H1 (cell line): ENCODE results near the gene CLN6. TPM values are rescaled to one million over a fixed set of nuclear protein-coding genes. Genes with fewer than 3 reads are reported as not detected.

Source experiments
- CTCF ChIA-PET: fragments of 300-600 bp; sonication (Branson Sonifier 250); formaldehyde crosslinking; loops from one replicate; lab custom pipeline; 2021; ENCODE audit not compliant: partially characterized antibody; lab: Charles Lee
- POLR2A ChIA-PET: fragments of 300-600 bp; sonication (Branson Sonifier 250); formaldehyde crosslinking; loops from one replicate; lab custom pipeline; 2021; ENCODE audit warnings: inconsistent platforms; ENCODE audit not compliant: partially characterized antibody; lab: Charles Lee
- DNase-seq, 2 experiments: peaks; one replicate each; pipeline versions ENCODE4 v3.0.0 to v3.0.0-alpha.2; 2010 to 2022; ENCODE audit warnings: low spot score in 2 of 2, low read depth in 1 of 2, mixed read lengths in 1 of 2
- FAIRE-seq: peaks from 2 replicates; lab custom pipeline; 2011; peaks lifted over from hg19 to GRCh38; lab: Jason Lieb, UNC
- H2AFZ ChIP-seq: 2 replicates; pipeline ENCODE4 v1.8.1; 2012; ENCODE audit warnings: low read length, inconsistent platforms
- H2AK5ac ChIP-seq: 2 replicates; pipeline ENCODE4 v1.6.1; 2013; ENCODE audit warnings: low read depth, low read length
- H2BK120ac ChIP-seq: replicated peaks from 2 replicates; pipeline ENCODE3; 2013; ENCODE audit warnings: low read depth, low read length, inconsistent platforms
- H2BK12ac ChIP-seq: 2 replicates; pipeline ENCODE4 v1.6.1; 2013; ENCODE audit warnings: low read depth, low read length
- H2BK15ac ChIP-seq: 2 replicates; pipeline ENCODE4 v1.6.1; 2013; ENCODE audit warnings: low read length
- H2BK20ac ChIP-seq: 2 replicates; pipeline ENCODE4 v1.6.1; 2013; ENCODE audit warnings: low read length
- H2BK5ac ChIP-seq: 2 replicates; pipeline ENCODE4 v1.6.1; 2013; ENCODE audit warnings: low read depth, low read length
- H3K14ac ChIP-seq: 2 replicates; pipeline ENCODE4 v1.6.1; 2013; ENCODE audit warnings: inconsistent platforms; ENCODE audit not compliant: insufficient read length
- H3K18ac ChIP-seq: 2 replicates; pipeline ENCODE4 v1.6.1; 2013; ENCODE audit warnings: low read length; ENCODE audit errors: extremely low read depth
- H3K23ac ChIP-seq: 2 replicates; pipeline ENCODE4 v1.6.1; 2013; ENCODE audit warnings: inconsistent platforms; ENCODE audit not compliant: insufficient read length
- H3K23me2 ChIP-seq: 2 replicates; pipeline ENCODE4 v1.6.1; 2013; ENCODE audit warnings: low read depth, low read length
- H3K27ac ChIP-seq: 2 replicates; pipeline ENCODE4 v1.6.1; 2011; ENCODE audit warnings: low read depth, low read length, inconsistent platforms
- H3K27me3 ChIP-seq, 4 experiments: replicated peaks in 1 of 4; 1 replicate in 1 of 4; 2 replicates in 3 of 4; pipeline versions ENCODE4 v1.6.1 to v1.8.1; 2011 to 2013; ENCODE audit warnings: low read length in 3 of 4, mild to moderate bottlenecking in 3 of 4, inconsistent platforms in 2 of 4, mixed read lengths in 2 of 4, moderate library complexity in 1 of 4; ENCODE audit not compliant: control insufficient read depth in 3 of 4, insufficient read depth in 3 of 4; ENCODE audit errors: extremely low read depth in 1 of 4
- H3K36me3 ChIP-seq, 4 experiments: 2 replicates each; pipeline versions ENCODE4 v1.6.1 to v1.8.1; 2011 to 2013; ENCODE audit warnings: mild to moderate bottlenecking in 4 of 4, low read length in 3 of 4, moderate library complexity in 2 of 4, control low read depth in 1 of 4, inconsistent platforms in 1 of 4; ENCODE audit not compliant: insufficient read depth in 4 of 4, control insufficient read depth in 2 of 4
- H3K4ac ChIP-seq: replicated peaks from 2 replicates; pipeline ENCODE3; 2013; ENCODE audit warnings: low read length, low read depth, mixed read lengths, inconsistent platforms; ENCODE audit not compliant: insufficient read length
- H3K4me1 ChIP-seq, 4 experiments: replicated peaks in 1 of 4; 1 replicate in 1 of 4; 2 replicates in 3 of 4; pipeline versions ENCODE4 v1.6.1 to v1.8.1; 2011 to 2013; ENCODE audit warnings: low read length in 3 of 4, inconsistent platforms in 2 of 4, mixed read lengths in 1 of 4; ENCODE audit not compliant: insufficient read depth in 4 of 4, control insufficient read depth in 3 of 4
- H3K4me2 ChIP-seq, 2 experiments: 2 replicates each; pipeline versions ENCODE4 v1.6.1 to v1.8.1; 2011 to 2013; ENCODE audit warnings: low read depth in 2 of 2, low read length in 2 of 2, control low read depth in 1 of 2, inconsistent platforms in 1 of 2, mild to moderate bottlenecking in 1 of 2; ENCODE audit not compliant: insufficient read depth in 1 of 2
- H3K4me3 ChIP-seq, 4 experiments: fragments of 200-600, 300-600 bp in 1 of 4; sonication (generic), shearing (Covaris generic), sonication (Bioruptor Twin) in 1 of 4; 2 replicates each; pipeline versions ENCODE4 v1.5.1 to v1.8.1; 2011 to 2016; ENCODE audit warnings: low read length in 4 of 4, low read depth in 3 of 4, control low read depth in 2 of 4, inconsistent platforms in 2 of 4, mild to moderate bottlenecking in 2 of 4, mixed read lengths in 1 of 4, moderate library complexity in 1 of 4; ENCODE audit not compliant: insufficient read depth in 2 of 4; ENCODE audit errors: extremely low read depth in 1 of 4
- H3K56ac ChIP-seq: replicated peaks from 2 replicates; pipeline ENCODE3; 2013; ENCODE audit warnings: low read depth, mild to moderate bottlenecking, mixed read lengths, low read length, inconsistent platforms; ENCODE audit not compliant: insufficient read length
- H3K79me1 ChIP-seq: 2 replicates; pipeline ENCODE4 v1.6.1; 2013; ENCODE audit warnings: low read depth, low read length, control low read depth
- H3K79me2 ChIP-seq, 2 experiments: 2 replicates each; pipeline versions ENCODE4 v1.6.1 to v1.8.1; 2012 to 2013; ENCODE audit warnings: low read length in 2 of 2, mild to moderate bottlenecking in 2 of 2, inconsistent platforms in 1 of 2; ENCODE audit not compliant: insufficient read depth in 2 of 2, control insufficient read depth in 1 of 2
- H3K9ac ChIP-seq, 4 experiments: replicated peaks in 1 of 4; 1 replicate in 1 of 4; 2 replicates in 3 of 4; pipeline versions ENCODE4 v1.6.1 to v1.8.1; 2011 to 2013; ENCODE audit warnings: low read depth in 3 of 4, low read length in 3 of 4, control low read depth in 2 of 4, mild to moderate bottlenecking in 2 of 4, moderate library complexity in 2 of 4, inconsistent platforms in 1 of 4; ENCODE audit errors: extremely low read depth in 1 of 4
- H3K9me3 ChIP-seq, 2 experiments: 2 replicates each; pipeline versions ENCODE4 v1.6.1 to v1.8.1; 2012 to 2013; ENCODE audit warnings: mild to moderate bottlenecking in 2 of 2, moderate library complexity in 2 of 2, control low read depth in 1 of 2, inconsistent platforms in 1 of 2, low read depth in 1 of 2, low read length in 1 of 2, mixed read lengths in 1 of 2; ENCODE audit not compliant: insufficient read depth in 2 of 2
- H4K20me1 ChIP-seq, 2 experiments: replicated peaks in 1 of 2; 2 replicates each; pipeline versions ENCODE3 to v1.8.1; 2011 to 2013; ENCODE audit warnings: inconsistent platforms in 2 of 2, low read length in 2 of 2, mild to moderate bottlenecking in 1 of 2; ENCODE audit not compliant: insufficient read depth in 2 of 2, control insufficient read depth in 1 of 2
- H4K5ac ChIP-seq: 2 replicates; pipeline ENCODE4 v1.6.1; 2013; ENCODE audit warnings: low read length, low read depth, mixed read lengths, inconsistent platforms; ENCODE audit not compliant: insufficient read length
- H4K8ac ChIP-seq: 2 replicates; pipeline ENCODE4 v1.8.0; 2013; ENCODE audit warnings: mild to moderate bottlenecking, moderate library complexity, low read length, inconsistent platforms; ENCODE audit not compliant: insufficient read depth; ENCODE audit errors: extremely low read depth
- H4K91ac ChIP-seq: replicated peaks from 2 replicates; pipeline ENCODE3; 2013; ENCODE audit warnings: low read length, mixed read lengths, inconsistent platforms; ENCODE audit not compliant: insufficient read length
- CHD2 ChIP-seq: IDR thresholded peaks from 2 replicates; pipeline ENCODE4 v1.6.1; 2012; ENCODE audit warnings: low read length, improper control_type of control experiment
- TEAD4 ChIP-seq: IDR thresholded peaks from 2 replicates; pipeline ENCODE4 v1.6.1; 2012; ENCODE audit warnings: low read depth, low read length, inconsistent platforms, mixed read lengths
- WGBS, 2 experiments: shearing (Covaris generic) in 1 of 2; methylation state at CpG; one replicate each; pipeline versions ENCODE4 v1.1.6 to v1.1.7; 2013 to 2015; ENCODE audit warnings: low lambda C conversion rate in 2 of 2, mixed read lengths in 2 of 2, inconsistent platforms in 1 of 2, low coverage in 1 of 2, missing lambda C conversion rate in 1 of 2; ENCODE audit not compliant: insufficient replicate concordance in 2 of 2, insufficient coverage in 1 of 2, insufficient read length in 1 of 2; ENCODE audit errors: extremely low coverage in 1 of 2, missing lambda C conversion rate in 1 of 2; 5-methylcytosine and 5-hydroxymethylcytosine counted together
- polyA plus RNA-seq, 7 experiments: library from polyadenylated mRNA; depleted of rRNA in 3 of 7; stranded (reverse) in 5 of 7; unstranded in 2 of 7; fragments of >200 nt in 5 of 7; fragments of 200-250 nt in 2 of 7; gene quantifications; 1 replicate in 5 of 7; 2 replicates in 1 of 7; 4 replicates in 1 of 7; pipeline versions ENCODE4 v1.2.1 to v1.2.3, GENCODE V29; 2011 to 2013; ENCODE audit warnings: missing spikeins in 2 of 7, mixed read lengths in 2 of 7
- total RNA-seq: library from RNA; stranded (reverse); fragmentation: NEBNext Ultra II Directional; extraction: Animal tissue kit (Norgen Biotek cat#: 25700); gene quantifications from 2 replicates; pipeline ENCODE4 v1.2.1, GENCODE V29; 2021

CLN6 gene
- total and polyA plus RNA-seq, 2 of the 8 experiments (the other 6 are each of a cell fraction or from before 2014, with no cell fraction given), result 60.0 to 137 TPM

DNA sequence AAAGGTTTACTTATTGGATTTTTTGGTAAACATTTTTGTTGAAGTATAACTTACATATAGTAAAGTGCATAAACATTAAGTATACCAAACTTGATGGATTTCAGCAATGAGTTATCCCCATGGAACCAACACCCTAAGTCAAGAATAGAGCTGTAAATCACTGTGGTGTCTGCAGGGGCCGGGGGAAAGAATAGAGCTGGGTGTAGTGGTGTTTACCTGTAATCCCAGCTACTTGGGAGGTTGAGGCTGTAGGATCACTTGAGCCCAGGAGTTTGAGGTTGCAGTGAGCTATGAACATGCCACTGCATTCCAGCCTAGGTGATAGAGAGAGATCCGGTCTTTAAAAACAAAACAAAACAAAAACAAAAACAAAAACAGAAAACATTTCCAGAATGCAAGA is 34.8 kb upstream of the CLN6 start:
- no peaks in the 10 kb centered on the region for H3K79me2 ChIP-seq
- no peaks in the 10 kb centered on the region for H4K20me1 ChIP-seq
- H3K56ac ChIP-seq, result no peak overlapping the region
- no peaks in the 10 kb centered on the region for H3K79me1 ChIP-seq
- no peak for DNase-seq
- H2BK120ac ChIP-seq, result no peak overlapping the region
- H3K9ac ChIP-seq, result no peak overlapping the region
- H2BK15ac ChIP-seq, result no peak overlapping the region
- no peaks in the 10 kb centered on the region for H3K27me3 ChIP-seq
- H3K9me3 ChIP-seq, result no peaks in the 10 kb centered on the region; a peak in 1 of 4 replicates
- peak overlapping the region in 1 of 4 experiments; percentile 39; a peak in 3 of 8 replicates for H3K4me3 ChIP-seq
- H3K4me2 ChIP-seq, result peak overlapping the region; percentile 42 to 64
- no peak overlapping the region for H3K18ac ChIP-seq
- CTCF ChIA-PET, result interaction anchor here (0.7 to 2.0 kb wide), 8 partner anchors 9 to 102 kb away, joined by 3 to 8 read pairs (median 3); partner anchors contain the start of gene FEM1B
- POLR2A ChIA-PET, result interaction anchor here (0.6 to 5.8 kb wide), 4 partner anchors 13 to 174 kb away, joined by 3 to 50 read pairs (median 4); partner anchors contain the start of genes CLN6 and FEM1B
- peaks cover 3 to 22% (median 12%) of the 10 kb centered on the region in 4 experiments; a peak in 3 of 7 replicates for H3K4me1 ChIP-seq
- peak; percentile 89 for FAIRE-seq
- WGBS, 2 experiments, result 33% methylated on average over 2 of the region's 2 CpGs; no CpG with 5 or more reads in 1 of the 2 experiments
- no peak overlapping the region for H2BK20ac ChIP-seq
- H2BK12ac ChIP-seq, result no peak overlapping the region
- H4K8ac ChIP-seq, result no peak overlapping the region
- no peak overlapping the region for H3K27ac ChIP-seq
- H2AFZ ChIP-seq, result no peak overlapping the region; the same call in 1 of the 2 replicates
- H3K36me3 ChIP-seq, result no peaks in the 10 kb centered on the region
- peak overlapping the region; percentile 76 for H4K5ac ChIP-seq
- H2AK5ac ChIP-seq, result no peak overlapping the region
- no peak overlapping the region for H2BK5ac ChIP-seq
- H3K4ac ChIP-seq, result no peak overlapping the region
- H4K91ac ChIP-seq, result no peak overlapping the region
- no peak overlapping the region for H3K14ac ChIP-seq
- H3K23me2 ChIP-seq, result no peaks in the 10 kb centered on the region; the same call in 1 of the 2 replicates
- no peak for TF ChIP-seq CHD2
- peak; percentile 48; the same call in 1 of the 2 replicates for TF ChIP-seq TEAD4
- no peak overlapping the region for H3K23ac ChIP-seq
